Sigmoid colon (tissue), 4 donors: ENCODE results near the gene MYO5B.

Source experiments
- EP300 ChIP-seq, 4 donors: sonication (generic); formaldehyde crosslinking; IDR thresholded peaks; one replicate each; pipeline ENCODE4 v1.6.1; 2017; ENCODE audit warnings: antibody characterized with exemption in 4 of 4
- POLR2A ChIP-seq, 2 donors: fragments of 450-650 bp; IDR thresholded peaks; one replicate each; pipeline ENCODE4 v1.6.1; 2016; ENCODE audit warnings: antibody characterized with exemption in 2 of 2, mild to moderate bottlenecking in 2 of 2, moderate library complexity in 2 of 2
- POLR2AphosphoS5 ChIP-seq, 4 donors: sonication (generic); formaldehyde crosslinking; IDR thresholded peaks; one replicate each; pipeline ENCODE4 v1.6.1; 2017; ENCODE audit warnings: antibody characterized with exemption in 4 of 4
- TF ChIP-seq, protein P1 (sequence below), 4 experiments: fragments of 450-650 bp in 3 of 4; fragments of 200-600 bp in 1 of 4; IDR thresholded peaks; one replicate each; pipeline ENCODE4 v1.5.1; 2016 to 2019; ENCODE audit warnings: antibody characterized with exemption in 4 of 4, mild to moderate bottlenecking in 3 of 4, moderate library complexity in 2 of 4

GRCh38 chr18:50042611-50043010 lies 152.3 kb downstream of the MYO5B start:
- no peak for TF ChIP-seq POLR2A (IDR thresholded peaks at IDR 0.05)
- TF ChIP-seq, protein P1, sequence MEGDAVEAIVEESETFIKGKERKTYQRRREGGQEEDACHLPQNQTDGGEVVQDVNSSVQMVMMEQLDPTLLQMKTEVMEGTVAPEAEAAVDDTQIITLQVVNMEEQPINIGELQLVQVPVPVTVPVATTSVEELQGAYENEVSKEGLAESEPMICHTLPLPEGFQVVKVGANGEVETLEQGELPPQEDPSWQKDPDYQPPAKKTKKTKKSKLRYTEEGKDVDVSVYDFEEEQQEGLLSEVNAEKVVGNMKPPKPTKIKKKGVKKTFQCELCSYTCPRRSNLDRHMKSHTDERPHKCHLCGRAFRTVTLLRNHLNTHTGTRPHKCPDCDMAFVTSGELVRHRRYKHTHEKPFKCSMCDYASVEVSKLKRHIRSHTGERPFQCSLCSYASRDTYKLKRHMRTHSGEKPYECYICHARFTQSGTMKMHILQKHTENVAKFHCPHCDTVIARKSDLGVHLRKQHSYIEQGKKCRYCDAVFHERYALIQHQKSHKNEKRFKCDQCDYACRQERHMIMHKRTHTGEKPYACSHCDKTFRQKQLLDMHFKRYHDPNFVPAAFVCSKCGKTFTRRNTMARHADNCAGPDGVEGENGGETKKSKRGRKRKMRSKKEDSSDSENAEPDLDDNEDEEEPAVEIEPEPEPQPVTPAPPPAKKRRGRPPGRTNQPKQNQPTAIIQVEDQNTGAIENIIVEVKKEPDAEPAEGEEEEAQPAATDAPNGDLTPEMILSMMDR (IDR thresholded peaks at IDR 0.05) = no peak
- TF ChIP-seq EP300 (IDR thresholded peaks at IDR 0.05) = no peak
- no peak for TF ChIP-seq POLR2AphosphoS5 (IDR thresholded peaks at IDR 0.05)
